ENCODE results near the gene GLIPR2. TPM values are rescaled to one million over a fixed set of nuclear protein-coding genes. Genes with fewer than 3 reads are reported as not detected.
"Not testable (repeated sequence)": the region's sequence is repeated elsewhere in the genome, so short reads cannot be mapped to it uniquely, and the experiment has no call there.

GLIPR2 gene
- polyA plus RNA-seq, 1 donor (not counting 4 experiments of a cell fraction or from before 2014, with no cell fraction given) = 3.7 TPM

GRCh38 chr9:36177571-36177970, 41.0 kb downstream of the GLIPR2 start:
- H3K4me1 ChIP-seq (ENCODE audit: control insufficient read depth, extremely low read depth, insufficient read depth, low read length) = no peaks in the 10 kb centered on the region
- no peak overlapping the region for H3K4me3 ChIP-seq (ENCODE audit: control insufficient read depth in 2 of 3, extremely low read depth in 1 of 3, insufficient read depth in 2 of 3, low read depth in 1 of 3, low read length in 3 of 3)
- H3K79me2 ChIP-seq (ENCODE audit: control insufficient read depth, insufficient read depth, low read length) = no peaks in the 10 kb centered on the region
- no peaks in the 10 kb centered on the region for H4K20me1 ChIP-seq (ENCODE audit: control insufficient read depth, extremely low read depth, insufficient read depth, low read length)
- no peaks in the 10 kb centered on the region for H3K9me1 ChIP-seq (ENCODE audit: control insufficient read depth, extremely low read depth, insufficient read depth, low read length)
- no peak overlapping the region for H2AFZ ChIP-seq (ENCODE audit: control insufficient read depth, low read length)
- H3K27me3 ChIP-seq (ENCODE audit: control insufficient read depth, extremely low read depth, insufficient read depth, low read length) = no peaks in the 10 kb centered on the region
- H3K27ac ChIP-seq (ENCODE audit: control insufficient read depth, insufficient read depth, low read length) = no peak overlapping the region
- FAIRE-seq (no peak), DNase-seq (ENCODE audit: low read depth, low spot score) (no peak)
- H3K9ac ChIP-seq (ENCODE audit: control insufficient read depth, extremely low read depth, insufficient read depth, low read length) = no peak overlapping the region
- no peak overlapping the region for H3K4me2 ChIP-seq (ENCODE audit: control insufficient read depth, extremely low read depth, insufficient read depth, low read depth, low read length)
- TF ChIP-seq CTCF (optimal IDR thresholded peaks at IDR 0.05 in 1 of 3, IDR thresholded peaks at IDR 0.05 in 1 of 3, conservative IDR thresholded peaks at IDR 0.05 in 1 of 3; ENCODE audit: extremely low read depth in 1 of 3, insufficient read depth in 2 of 3, low read length in 3 of 3) = no peak
- TF ChIP-seq EZH2 (IDR thresholded peaks at IDR 0.05; ENCODE audit: low read length) = no peak
- dilution Hi-C loops (cut with MboI; ENCODE audit: extremely low pct_ligation_motif_present, low sequenced_read_pairs) = no loop called here
- no peaks in the 10 kb centered on the region for H3K36me3 ChIP-seq (ENCODE audit: control insufficient read depth in 2 of 2, extremely low read depth in 1 of 2, insufficient read depth in 2 of 2, low read length in 2 of 2)
- H3K9me3 ChIP-seq (ENCODE audit: control insufficient read depth, low read depth, low read length) = no peaks in the 10 kb centered on the region

DNA sequence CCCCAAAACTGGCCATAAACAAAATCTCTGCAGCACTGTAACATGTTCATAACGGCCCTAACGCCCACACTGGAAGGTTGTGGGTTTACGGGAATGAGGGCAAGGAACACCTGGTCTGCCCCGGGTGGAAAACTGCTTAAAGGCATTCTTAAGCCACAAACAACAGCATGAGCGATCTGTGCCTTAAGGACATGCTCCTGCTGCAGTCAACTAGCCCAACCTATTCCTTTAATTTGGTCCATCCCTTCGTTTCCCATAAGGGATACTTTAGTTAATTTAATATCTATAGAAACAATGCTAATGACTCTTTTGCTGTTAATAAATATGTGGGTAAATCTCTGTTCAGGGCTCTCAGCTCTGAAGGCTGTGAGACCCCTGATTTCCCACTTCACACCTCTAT, 43.7 kb downstream of the GLIPR2 start:
- H3K79me2 ChIP-seq (ENCODE audit: control insufficient read depth, insufficient read depth, low read length); dilution Hi-C loops (cut with MboI; ENCODE audit: extremely low pct_ligation_motif_present, low sequenced_read_pairs); FAIRE-seq: not testable (repeated sequence)

GRCh38 chr9:36187414-36187813, 50.9 kb downstream of the GLIPR2 start:
- Histone ChIP-seq H3K27me3 (ENCODE audit: control insufficient read depth, extremely low read depth, insufficient read depth, low read length) (no peaks in the 10 kb centered on the region), H3K4me3 (ENCODE audit: control insufficient read depth in 2 of 3, extremely low read depth in 1 of 3, insufficient read depth in 2 of 3, low read depth in 1 of 3, low read length in 3 of 3) (no peak overlapping the region), H3K4me1 (ENCODE audit: control insufficient read depth, extremely low read depth, insufficient read depth, low read length) (peaks cover 14% of the 10 kb centered on the region), H2AFZ (ENCODE audit: control insufficient read depth, low read length) (no peak overlapping the region), H4K20me1 (ENCODE audit: control insufficient read depth, extremely low read depth, insufficient read depth, low read length) (peaks cover 9% of the 10 kb centered on the region), H3K79me2 (ENCODE audit: control insufficient read depth, insufficient read depth, low read length) (peaks cover 17% of the 10 kb centered on the region), H3K9me3 (ENCODE audit: control insufficient read depth, low read depth, low read length) (no peaks in the 10 kb centered on the region), H3K36me3 (ENCODE audit: control insufficient read depth in 2 of 2, extremely low read depth in 1 of 2, insufficient read depth in 2 of 2, low read length in 2 of 2) (no peaks in the 10 kb centered on the region), H3K9me1 (ENCODE audit: control insufficient read depth, extremely low read depth, insufficient read depth, low read length) (no peaks in the 10 kb centered on the region), H3K4me2 (ENCODE audit: control insufficient read depth, extremely low read depth, insufficient read depth, low read depth, low read length) (no peak overlapping the region), H3K9ac (ENCODE audit: control insufficient read depth, extremely low read depth, insufficient read depth, low read length) (no peak overlapping the region), H3K27ac (ENCODE audit: control insufficient read depth, insufficient read depth, low read length) (no peak overlapping the region)
- TF ChIP-seq EZH2 (IDR thresholded peaks at IDR 0.05; ENCODE audit: low read length) (no peak), CTCF (optimal IDR thresholded peaks at IDR 0.05 in 1 of 3, IDR thresholded peaks at IDR 0.05 in 1 of 3, conservative IDR thresholded peaks at IDR 0.05 in 1 of 3; ENCODE audit: extremely low read depth in 1 of 3, insufficient read depth in 2 of 3, low read length in 3 of 3) (no peak)
- dilution Hi-C loops (cut with MboI; ENCODE audit: extremely low pct_ligation_motif_present, low sequenced_read_pairs) = no loop called here
- DNase-seq (ENCODE audit: low read depth, low spot score) = no peak
- no peak for FAIRE-seq

More for the DNA sequence above, 43.7 kb downstream of the GLIPR2 start:
- not testable (repeated sequence) for H3K4me2 ChIP-seq (ENCODE audit: control insufficient read depth, extremely low read depth, insufficient read depth, low read depth, low read length); H3K4me3 ChIP-seq (ENCODE audit: control insufficient read depth in 2 of 3, extremely low read depth in 1 of 3, insufficient read depth in 2 of 3, low read depth in 1 of 3, low read length in 3 of 3); DNase-seq (ENCODE audit: low read depth, low spot score); H3K9me1 ChIP-seq (ENCODE audit: control insufficient read depth, extremely low read depth, insufficient read depth, low read length); H2AFZ ChIP-seq (ENCODE audit: control insufficient read depth, low read length); H3K4me1 ChIP-seq (ENCODE audit: control insufficient read depth, extremely low read depth, insufficient read depth, low read length); H3K27ac ChIP-seq (ENCODE audit: control insufficient read depth, insufficient read depth, low read length); H3K27me3 ChIP-seq (ENCODE audit: control insufficient read depth, extremely low read depth, insufficient read depth, low read length); H3K9me3 ChIP-seq (ENCODE audit: control insufficient read depth, low read depth, low read length); H4K20me1 ChIP-seq (ENCODE audit: control insufficient read depth, extremely low read depth, insufficient read depth, low read length); H3K36me3 ChIP-seq (ENCODE audit: control insufficient read depth in 2 of 2, extremely low read depth in 1 of 2, insufficient read depth in 2 of 2, low read length in 2 of 2); H3K9ac ChIP-seq (ENCODE audit: control insufficient read depth, extremely low read depth, insufficient read depth, low read length)

Data from keratinocyte (primary cell).